Motor neuron (in vitro differentiated cells): ENCODE data around the gene ATG5. TPM values are rescaled to one million over a fixed set of nuclear protein-coding genes. Genes with fewer than 3 reads are reported as not detected.

ENCODE experiments used
- total RNA-seq, 8 experiments: library from RNA; unstranded; fragments of 300-600 nt; gene quantifications; 2 replicates each; pipeline versions ENCODE4 v1.2.3 to v1.2.4, GENCODE V29; 2022

ATG5 gene
- total RNA-seq, 8 experiments from 2014 or later: 19.3 to 39.2 (median 28.4) TPM

Other genes starting within 250 kb of the ATG5 start
- gene PRDM1, start 239.4 kb downstream of the ATG5 start, total RNA-seq: 1 to 10 TPM in 5 of 8 experiments, under 1 TPM in 3; 0.23 to 4.3 (median 2.0) TPM
- 10 to 100 TPM in 1 of 8 experiments, 1 to 10 TPM in 1, under 1 TPM in 6; 0.42 to 11.6 (median 0.67) TPM for gene CRYBG1, start 35.0 kb upstream of the ATG5 start, total RNA-seq